GM18520 (cell line): Measurements from ENCODE around the gene HIVEP3.

Experiments used
- ATAC-seq: cut with Tn5 transposase; IDR thresholded peaks from one replicate; pipeline ENCODE4 v1.9.1; 2021; ENCODE audit not compliant: unreplicated experiment

The HIVEP3 gene

DNA sequence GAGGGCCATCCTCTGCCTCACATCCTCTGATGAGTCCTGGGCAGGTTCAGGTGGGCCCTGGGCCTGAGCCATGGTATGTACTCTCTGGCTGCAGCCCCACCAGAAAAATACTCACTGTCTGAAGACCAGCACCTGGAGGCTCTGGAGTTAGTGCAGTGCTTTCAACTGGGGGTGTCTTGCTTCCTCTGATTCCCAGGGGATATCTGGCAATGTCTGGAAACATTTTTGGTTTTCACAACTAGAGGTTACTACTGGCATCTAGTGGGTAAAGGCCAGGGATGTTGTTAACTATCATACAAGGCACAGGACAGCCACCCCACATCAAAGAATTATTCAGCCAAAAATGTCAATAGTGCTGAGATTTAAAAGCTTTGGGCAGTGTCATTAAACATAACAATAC lies 152.7 kb downstream of the HIVEP3 start:
- ATAC-seq = no peak

DNA sequence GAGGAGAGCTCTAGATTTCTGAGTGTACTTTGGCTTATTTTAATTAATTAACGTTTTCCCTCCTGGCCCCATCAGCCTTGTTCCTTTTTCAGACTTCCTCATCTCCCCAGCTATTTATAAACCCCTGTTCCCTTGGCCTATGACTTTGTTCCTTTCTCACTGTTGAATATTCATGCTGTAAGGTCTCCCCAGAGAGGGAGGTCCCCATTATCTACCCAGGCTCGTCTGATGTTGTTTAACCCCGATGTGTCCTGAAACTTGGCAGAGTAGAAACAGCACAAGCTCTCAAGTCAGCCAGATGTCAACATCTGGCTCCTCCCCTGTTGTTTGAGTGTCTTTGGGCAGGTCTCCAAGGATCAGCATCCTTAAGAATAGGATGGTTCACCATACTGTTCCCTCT lies 153.6 kb downstream of the HIVEP3 start:
- no peak for ATAC-seq

DNA sequence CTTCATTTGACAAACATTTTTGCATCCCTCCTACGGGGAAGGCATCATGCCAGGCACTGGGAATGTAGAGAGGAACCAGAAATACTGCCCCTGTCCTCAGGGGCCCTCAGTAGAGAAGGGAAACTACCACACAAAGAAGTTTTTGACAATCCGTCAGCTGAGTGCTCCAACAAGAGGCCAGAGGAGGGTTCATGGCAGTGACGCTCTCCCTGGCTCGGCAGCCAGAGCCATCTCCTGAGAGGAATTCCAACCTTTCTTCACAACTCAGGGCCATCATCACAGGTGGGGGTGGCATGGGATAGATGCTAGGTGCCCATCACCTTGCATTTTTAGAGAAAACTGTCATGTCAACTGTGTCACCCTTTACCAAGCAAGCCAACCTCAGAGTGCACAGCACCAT lies 154.1 kb downstream of the HIVEP3 start:
- ATAC-seq = no peak

DNA sequence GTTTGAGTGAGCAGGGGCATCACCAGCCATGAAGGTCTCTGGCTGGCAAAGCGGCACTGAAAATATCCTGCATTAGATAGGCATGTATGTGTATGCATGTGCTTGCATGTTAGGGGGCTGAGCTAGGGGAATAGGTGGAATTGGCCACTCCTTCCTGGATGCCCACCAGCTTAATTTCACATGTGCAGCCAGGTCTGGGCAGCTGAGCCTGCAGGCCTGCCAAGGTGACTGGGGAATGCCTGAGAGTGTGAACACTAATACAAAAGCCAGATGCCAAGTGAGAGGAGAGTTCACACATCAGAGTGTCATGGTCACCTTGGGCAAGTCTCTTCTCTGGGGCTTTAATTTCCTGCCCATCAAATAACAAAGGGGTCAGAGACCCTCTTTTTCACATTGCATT lies 155.9 kb downstream of the HIVEP3 start:
- ATAC-seq = no peak

DNA sequence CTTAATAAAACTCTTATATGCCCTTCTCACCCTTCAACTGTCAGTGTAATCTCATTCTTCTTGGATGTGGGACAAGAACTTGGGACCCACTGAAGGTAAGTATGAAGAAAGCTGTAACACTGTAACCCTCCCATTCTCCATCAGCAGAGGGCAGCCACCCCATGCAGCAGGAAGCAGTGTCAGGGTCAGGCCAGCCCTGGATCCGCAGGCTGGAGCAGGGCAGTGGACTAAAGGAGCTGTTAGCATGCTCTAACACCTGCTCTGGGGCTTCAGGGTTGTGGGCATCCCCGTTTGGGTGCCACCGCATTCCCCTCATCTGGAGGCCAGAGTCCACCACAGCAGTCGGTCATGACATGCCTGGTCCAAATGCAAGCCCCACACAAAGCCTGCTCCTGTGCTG lies 156.5 kb downstream of the HIVEP3 start:
- no peak for ATAC-seq

DNA sequence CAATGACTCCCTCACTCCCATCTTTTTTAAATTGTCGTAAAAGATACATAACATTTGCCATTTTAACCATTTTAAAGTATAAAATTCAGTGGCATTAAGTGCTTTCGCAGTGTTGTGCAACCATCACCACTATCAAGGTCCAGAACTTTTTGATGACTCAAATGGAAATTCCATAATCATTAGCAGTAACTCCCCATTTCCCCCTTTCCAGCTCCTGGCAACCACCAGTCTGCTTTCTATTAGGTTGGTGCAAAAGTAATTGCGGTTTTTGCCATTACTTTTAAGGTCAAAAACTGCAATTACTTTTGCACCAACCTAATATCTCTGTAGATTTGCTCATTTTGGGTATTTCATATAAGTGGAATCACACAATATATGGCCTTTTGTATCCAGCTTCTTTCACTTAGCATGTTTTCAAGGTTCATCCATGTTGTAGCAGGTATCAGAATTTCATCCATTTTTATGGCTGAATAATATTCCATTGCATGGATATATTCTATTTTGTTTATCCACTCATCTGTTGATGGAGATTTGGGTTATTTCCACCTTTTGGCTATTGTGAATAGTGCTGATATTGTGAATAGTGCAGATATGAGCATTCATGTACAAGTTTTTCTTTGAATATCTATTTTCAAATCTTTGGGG lies 159.7 kb downstream of the HIVEP3 start:
- no peak for ATAC-seq

DNA sequence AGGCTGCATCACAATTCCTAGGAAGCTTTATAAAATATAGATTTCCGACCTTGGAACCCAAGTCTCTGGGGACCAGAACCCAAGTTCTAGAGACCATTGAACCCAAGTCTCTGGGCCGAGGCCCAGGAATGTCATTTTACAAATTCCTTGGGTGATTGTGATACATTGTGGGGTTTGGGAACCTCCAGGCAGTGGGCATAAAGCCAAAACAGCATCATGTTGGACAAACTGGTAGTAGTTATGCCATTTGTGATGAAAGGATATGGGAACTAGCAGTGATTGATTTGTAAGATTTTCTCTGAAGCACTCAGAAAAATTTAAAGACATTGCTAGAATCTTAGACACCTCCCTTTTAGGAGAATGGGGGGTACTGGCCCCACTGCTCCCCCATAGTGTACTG lies 160.2 kb downstream of the HIVEP3 start:
- ATAC-seq = no peak

DNA sequence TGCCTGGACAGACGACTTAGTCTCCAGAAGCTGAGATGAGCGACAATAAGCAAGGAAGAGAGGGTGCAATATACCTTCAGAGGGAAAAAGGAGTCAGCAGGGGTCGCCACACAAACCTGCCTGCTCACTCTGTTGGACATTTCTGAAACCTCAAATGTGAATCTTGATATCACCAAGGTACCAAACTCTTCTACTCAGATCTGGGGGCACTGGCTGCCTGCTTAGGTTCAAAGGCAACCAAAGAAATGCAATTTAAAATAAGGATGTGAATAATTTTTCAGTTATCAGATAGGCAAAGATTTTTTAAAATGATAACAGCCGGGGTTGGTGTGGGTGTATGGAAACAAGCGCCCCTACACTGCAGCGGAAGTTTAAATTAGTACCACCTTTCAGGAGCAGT lies 164.2 kb downstream of the HIVEP3 start:
- ATAC-seq = no peak

DNA sequence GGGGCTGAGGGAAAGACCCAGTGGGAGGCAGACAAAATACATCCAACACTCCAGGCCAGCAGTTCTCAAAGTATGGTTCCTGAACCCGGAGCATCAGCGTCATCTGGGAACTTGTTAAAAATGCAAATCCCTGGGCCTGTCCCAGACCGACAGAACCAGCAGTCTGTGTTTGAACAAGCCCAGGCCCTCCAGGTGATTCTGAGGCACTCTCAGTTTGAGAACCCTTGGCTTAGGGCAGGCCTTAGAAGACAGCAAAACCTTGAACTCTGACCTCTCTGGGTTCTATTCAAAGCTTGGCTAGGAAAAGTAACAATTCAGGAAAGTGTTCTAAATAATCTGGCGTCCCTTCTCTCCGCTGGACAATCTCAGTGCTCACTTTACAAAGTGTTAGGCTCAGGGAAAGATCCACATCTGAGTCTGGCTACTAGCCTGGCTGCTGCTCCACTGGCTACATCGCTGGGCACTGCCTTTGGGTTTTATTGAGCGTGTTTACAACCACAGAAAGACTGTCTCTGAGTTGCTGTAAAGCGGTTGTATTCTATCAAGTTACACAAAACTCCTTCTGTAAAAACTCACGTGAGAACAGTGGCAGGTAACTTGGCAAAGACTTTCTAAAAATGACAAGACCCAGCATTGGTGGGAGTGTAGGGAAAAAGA lies 166.1 kb downstream of the HIVEP3 start:
- no peak for ATAC-seq

DNA sequence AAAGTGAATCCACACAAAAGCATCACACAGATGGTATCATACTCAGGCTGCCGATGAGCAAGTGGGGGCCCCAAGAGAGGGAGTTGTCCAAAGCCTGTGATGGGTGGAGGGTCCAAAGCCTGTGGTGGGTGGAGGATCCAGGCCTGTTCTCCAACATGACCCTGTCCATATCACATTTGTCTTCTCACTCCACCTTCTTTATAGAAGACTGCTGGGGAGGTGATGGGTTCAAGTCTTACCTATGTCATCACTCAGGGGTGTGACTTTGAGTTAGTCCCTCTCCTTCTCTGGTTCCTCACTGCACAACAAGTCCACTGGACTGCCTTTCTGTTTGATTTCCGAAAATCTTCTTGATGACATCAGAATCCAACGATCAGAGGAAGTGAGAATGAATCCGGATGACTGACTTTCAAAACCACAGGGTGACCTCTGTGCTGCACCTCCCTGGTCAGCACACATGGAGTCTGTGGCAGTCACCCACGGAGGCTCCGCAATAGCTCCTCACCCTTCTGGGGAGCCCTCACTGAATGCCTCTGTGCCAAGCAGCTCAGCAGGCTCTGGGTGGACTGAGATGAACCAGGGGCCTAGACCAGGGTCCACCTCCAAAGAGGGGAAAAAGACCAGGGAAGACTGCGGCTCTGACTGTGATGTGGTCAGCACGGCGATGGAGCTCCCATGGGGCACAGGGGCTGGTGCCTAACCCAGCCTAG lies 166.8 kb downstream of the HIVEP3 start:
- ATAC-seq = no peak

DNA sequence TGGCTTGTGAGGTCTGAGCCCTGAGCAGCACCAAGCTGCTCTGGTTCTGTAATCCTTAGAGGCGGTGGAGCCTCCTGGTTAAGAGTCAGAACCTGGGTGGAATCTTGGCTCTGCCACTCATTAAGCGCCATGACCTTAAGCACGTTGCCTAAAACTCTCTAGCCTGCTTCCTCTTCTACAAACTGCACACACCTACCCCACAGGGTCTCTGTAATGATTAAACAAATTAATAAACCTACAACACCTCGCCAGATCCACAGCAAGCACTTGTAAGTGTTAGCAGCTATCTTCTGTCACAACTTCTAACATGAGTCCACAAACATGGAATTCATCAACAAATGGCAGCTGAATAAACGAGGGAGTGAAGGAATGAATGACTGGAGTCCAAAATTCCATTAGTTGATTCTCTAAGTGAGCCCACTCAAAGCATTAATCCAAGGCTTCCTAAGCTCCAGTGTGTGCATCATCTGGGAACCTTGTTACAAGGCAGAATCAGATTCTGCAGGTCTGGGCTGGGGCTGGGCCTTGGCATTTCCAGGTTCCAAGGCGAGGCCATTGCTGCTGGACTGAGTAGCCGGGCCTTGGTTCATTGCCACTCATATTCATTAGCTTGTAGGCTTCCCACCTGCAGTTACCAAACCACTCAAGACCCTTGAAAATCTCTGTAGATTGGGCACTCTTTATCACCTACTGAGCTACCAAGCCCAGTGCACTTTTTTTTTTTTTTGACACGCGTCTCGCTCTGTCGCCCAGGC lies 168.6 kb downstream of the HIVEP3 start:
- ATAC-seq = no peak

DNA sequence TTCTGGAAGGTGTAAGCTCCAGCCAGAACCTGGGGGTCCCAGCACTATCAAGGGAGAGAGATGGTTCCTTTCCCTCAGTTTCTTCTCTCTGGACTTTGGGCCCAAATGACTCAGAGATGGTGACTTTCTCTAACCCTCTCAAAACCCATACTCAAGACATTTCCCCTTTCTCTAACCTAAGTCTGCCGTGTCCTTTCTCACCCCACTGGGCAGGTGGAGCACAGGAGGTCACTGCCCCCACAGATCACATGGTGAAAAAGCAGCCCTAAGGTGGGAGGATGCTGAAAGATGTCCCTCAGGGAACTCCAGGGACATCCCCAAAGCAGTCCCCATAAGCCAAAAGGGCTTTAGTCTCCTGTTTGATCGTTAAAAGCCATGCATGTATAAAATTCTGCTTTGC lies 173.7 kb downstream of the HIVEP3 start:
- ATAC-seq = peak; percentile 25

DNA sequence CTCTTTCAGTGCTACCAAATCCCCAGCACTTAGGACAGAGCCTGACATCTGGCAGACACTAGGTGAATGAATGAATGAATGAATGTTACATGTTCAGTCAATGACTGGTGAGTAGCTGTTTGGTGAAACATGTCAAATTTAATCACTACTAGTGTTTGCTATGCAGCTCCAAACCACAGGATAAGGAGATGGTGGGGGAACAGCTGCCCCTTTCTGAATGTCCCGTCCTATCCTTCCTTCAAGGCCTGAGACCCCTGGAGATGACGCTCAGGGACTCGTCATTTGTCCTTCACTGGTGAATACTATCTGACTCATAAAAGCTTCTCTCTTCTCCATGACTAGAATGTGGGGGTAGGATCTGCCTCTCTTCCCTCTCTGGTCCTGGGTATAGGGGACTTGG lies 175.4 kb downstream of the HIVEP3 start:
- no peak for ATAC-seq

DNA sequence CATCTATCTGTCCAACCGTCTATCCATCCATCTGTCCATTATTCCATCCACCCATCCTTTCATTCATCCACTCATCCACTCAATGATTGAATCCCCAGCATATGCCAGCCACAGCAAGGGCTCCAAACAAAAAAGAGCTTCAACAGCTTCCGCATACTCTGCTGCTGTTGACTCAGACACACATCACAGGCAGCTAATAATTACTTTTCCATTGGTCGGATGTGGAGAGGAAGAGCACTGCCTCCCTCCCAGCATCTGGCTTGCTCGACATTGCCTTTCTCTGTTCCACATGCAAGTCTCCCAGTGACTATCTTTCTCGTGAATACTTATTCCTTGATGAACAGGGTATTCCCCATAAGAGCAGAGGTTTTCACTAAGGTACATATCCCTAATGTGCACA lies 176.5 kb downstream of the HIVEP3 start:
- ATAC-seq = no peak

DNA sequence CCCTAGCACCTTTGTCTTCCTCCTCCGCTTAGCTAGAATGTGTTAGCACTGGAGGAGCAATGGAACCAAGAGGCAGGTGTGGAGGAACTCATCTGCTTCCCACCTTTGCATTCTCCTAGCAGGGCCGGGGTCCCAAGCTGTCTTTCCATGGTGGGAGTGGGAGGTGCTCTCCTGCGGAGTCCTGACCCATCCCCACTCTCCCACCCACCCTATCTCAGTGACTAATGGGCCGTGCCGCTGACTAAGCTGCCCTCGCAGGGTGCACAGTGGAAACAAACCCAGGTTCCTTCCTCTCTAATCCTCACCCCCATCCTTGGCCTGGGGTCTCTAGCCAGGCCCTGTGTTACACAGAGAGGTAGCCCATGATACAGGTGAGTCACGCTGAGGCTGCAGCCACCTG lies 177.5 kb downstream of the HIVEP3 start:
- ATAC-seq = no peak

DNA sequence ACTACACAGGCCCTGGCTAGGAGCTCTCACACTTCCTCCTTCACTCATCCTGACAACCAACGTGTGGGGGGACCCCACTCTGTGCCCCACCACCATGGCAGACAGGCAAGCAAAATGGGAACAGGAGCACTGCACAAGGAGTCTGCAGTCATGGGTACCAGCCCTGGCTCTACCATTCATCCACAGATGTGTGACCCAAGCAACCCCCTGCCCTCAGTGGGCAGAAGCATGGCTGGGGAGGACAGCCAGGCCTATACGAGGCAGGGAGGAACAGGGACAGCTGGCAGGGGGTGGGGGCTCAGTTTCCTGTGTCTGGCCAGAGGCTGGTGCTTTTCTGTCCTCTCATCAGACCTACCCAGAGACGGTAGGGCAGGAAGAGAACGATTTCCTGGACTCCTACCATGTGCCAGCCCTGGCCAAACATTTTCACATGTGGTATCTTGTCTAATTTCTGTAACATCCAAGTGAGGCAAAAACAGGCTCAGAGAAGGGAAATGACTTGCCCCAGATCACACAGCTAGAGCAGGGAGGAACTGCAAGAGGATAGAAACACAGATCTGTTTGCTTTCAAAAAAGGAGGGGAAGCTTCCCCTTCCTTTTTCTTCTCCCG lies 178.0 kb downstream of the HIVEP3 start:
- ATAC-seq = no peak

DNA sequence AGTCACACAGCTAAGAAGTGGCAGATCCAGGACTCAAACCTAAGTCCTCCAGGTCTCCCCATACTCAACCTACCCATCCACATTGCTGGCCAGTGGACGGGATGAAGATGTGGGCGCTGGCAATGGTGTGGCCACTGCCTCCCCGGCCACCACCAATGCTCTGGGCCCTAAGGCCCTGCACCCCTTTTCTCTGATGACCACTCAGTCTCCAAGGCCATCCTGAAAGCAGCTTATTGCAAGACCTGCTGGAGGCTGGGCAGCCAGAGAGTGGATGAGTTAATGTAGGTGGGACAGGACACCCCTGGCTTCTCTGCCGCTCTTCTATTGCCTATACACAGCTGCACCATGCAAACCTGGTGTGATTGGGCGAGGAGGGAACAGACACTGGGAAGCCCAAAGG lies 178.7 kb downstream of the HIVEP3 start:
- no peak for ATAC-seq

DNA sequence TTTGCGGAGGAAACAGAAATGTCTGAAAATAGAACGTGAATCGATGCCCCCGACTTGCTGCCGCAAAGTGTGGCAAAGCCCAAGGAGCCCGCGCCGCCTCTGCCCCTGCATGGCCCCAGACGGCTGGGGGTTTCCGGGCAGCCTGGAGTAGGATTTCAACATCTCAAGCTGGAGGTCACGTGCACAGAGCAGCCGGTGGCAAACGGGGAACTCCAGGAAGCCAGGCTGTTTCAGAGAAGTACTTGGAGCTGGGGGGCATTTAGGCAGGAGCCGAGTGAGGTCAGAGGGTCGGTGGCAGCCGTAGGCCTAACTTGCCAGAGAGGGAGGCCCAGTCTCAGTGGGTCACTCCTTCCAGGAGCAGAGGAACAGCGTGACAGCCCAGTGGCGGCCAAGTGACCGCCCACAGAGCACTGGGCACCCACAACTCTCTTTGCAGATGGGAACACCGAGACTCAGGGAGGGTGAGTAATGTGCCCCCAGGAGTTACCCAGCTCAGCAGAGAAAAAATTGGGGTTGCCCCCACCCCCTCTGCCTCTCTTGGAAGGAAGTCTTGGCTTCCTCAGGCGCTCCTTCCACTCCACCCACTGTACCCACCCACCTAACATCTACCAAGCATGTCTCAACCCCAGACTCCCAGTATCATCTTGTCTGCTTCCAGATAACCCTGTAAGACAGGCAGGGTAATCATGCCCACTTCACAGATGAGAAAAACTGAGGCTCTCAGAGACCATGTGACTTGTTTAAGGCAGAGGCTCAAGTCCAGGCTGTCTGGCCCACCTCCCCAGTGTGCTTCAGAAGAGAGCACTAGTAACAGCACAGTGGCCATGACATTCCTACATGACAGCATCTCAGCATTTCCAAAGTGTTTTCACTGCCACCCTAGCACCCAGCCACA lies 179.4 kb downstream of the HIVEP3 start:
- no peak for ATAC-seq

DNA sequence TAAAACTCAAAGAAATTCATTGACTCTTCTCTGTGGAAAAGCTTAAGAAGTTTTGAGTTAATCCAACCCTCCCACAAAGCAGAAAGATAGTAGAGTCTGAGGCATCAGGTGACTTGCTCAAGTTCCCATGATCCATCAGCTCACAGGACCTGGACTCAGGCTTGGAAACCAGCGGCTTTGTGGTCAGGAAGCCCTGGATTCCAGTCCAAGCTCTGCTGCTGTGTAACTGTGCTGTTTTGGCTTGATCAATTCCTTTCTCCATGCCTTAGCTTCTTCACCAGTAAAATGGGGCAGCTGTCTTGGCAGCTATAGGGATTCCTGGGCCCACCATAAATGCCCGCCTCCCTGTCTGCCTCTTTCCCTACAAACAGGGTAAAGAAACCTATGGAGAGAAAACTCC lies 180.2 kb downstream of the HIVEP3 start:
- ATAC-seq = no peak

DNA sequence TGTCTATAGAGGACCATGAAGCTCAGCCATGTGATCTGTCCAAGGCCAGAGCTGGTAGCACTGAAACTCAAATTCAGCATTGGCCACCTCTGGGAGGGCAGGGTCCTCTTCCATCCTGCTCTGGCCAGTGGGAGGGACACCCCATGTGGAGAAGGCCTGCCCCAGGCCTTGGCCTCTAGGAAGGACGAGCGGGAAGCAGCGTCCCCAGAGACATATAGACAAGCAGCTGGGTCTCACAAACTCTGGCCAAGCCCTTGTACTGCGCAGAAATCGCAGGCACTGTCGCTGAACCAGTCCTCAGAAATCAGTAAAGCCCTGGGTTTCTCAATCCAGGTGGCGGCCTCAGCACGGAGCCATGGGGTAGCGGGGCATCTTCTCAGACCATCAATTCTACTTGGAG lies 180.7 kb downstream of the HIVEP3 start:
- no peak for ATAC-seq
